Stimulated activated CD8-positive, alpha-beta memory T cell treated with anti-CD3 and anti-CD28 coated beads, Interleukin-15, amount 100 ng/mL, for 24 hours (primary cell): Measurements from ENCODE around the gene HAT1.
"Not testable (repeated sequence)": the region's sequence is repeated elsewhere in the genome, so short reads cannot be mapped to it uniquely, and the experiment has no call there.

ENCODE experiments used
- DNase-seq: peaks from one replicate; pipeline ENCODE4 v3.0.0-alpha.2; 2020; ENCODE audit warnings: low read depth

The HAT1 gene

GRCh38 chr2:171922230-171923022, at the start of gene HAT1:
Gene HAT1, plus strand, starts transcription at chr2:171922461. Its CDS starts 40 bp downstream, at chr2:171922501.
- DNase-seq: peak; percentile 98

GRCh38 chr2:171874517-171874916, 47.7 kb upstream of the HAT1 start:
- no peak for DNase-seq

DNA sequence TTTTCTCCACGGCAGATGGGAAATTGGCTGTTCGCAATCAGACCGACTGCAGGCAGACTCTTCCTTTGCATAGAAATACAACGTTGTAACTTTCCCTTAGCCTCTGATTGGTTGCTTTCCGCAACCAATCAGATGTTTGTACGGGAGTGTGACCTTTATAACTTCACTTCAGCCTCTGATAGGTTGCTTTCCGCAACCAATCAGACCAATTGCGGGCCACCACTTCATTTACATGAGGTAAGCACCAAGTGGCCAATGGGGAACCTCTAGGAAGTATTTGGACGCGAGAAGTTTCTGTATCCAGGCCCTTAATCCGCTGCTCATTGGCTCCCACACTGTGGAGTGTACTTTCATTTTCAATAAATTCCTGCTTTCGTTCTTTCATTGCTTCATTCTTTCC, 47.3 kb upstream of the HAT1 start:
- DNase-seq: no peak

GRCh38 chr2:171878481-171878993, 43.7 kb upstream of the HAT1 start:
- no peak for DNase-seq

GRCh38 chr2:171879865-171880264, 42.4 kb upstream of the HAT1 start:
- DNase-seq: no peak

DNA sequence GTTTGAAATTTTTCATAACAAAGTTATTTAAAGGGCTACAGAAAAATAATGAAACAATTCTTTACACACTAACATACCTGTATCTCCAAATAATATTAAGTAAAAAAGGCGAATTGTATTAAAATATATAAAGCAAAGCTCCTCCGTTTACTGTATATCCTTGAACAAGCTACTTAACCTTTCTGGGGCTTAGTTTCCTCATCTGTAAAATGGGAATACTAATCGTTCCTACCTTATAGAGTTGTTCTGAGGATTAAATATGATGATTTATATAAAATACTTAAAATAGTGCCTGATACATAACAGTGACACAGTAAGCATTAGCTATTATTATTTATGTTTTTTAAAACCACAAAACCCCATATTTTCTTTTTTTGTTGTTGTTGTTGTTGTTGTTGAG, 41.5 kb upstream of the HAT1 start:
- no peak for DNase-seq

- DNase-seq: no peak
These were observed 40.0 kb upstream of the HAT1 start for GRCh38 chr2:171882089-171882769.

DNA sequence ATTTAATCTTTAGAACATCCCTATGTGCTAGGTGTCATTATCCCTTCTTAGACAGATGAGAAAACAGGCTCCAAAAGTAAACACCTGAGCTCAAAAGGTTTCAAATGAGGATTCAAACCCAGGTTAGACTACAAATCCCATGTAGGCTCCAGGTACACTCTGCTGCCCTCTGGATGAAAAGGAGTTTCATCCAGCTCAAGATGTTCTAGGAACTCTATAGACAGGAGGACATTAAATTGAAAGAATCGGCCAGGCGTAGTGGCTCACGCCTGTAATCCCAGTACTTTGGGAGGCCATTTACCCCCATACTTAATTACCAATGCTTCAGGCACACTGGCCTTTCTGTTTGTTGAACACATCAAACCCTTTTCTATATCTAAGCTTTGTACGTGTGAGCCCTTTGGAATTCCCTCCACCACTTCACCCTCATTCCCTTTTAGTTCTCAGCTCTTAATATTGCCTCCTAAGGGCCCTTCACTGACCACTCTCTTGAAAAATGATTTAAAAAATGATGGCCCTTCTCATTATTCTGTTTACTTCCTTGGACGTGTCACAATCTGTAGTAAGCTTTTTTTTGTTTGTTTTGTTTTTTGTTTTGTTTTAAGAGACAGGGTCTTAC, 38.9 kb upstream of the HAT1 start:
- DNase-seq: no peak

DNA sequence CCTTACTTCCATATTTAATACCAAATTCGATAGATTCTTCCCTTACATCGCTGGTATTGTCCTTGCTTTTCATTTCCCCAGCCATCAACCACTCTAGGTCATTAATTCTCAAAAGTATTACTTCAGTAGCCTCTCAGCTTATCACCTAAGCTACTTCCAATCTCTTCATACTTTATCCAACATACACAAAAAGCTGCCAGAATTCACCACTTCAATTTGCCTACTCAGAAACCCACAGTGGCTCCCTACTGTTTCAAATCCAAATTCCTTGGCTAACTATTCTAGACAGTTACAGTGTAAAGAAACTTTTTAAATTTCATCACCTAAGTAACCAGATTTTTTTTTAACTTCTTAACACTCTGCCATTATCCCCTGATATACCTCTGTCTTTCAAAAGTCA, 32.9 kb upstream of the HAT1 start:
- DNase-seq: no peak

- no peak for DNase-seq
These were observed 32.5 kb upstream of the HAT1 start for GRCh38 chr2:171889808-171890207.

- DNase-seq: no peak
These were observed 29.0 kb upstream of the HAT1 start for GRCh38 chr2:171893196-171893823.

DNA sequence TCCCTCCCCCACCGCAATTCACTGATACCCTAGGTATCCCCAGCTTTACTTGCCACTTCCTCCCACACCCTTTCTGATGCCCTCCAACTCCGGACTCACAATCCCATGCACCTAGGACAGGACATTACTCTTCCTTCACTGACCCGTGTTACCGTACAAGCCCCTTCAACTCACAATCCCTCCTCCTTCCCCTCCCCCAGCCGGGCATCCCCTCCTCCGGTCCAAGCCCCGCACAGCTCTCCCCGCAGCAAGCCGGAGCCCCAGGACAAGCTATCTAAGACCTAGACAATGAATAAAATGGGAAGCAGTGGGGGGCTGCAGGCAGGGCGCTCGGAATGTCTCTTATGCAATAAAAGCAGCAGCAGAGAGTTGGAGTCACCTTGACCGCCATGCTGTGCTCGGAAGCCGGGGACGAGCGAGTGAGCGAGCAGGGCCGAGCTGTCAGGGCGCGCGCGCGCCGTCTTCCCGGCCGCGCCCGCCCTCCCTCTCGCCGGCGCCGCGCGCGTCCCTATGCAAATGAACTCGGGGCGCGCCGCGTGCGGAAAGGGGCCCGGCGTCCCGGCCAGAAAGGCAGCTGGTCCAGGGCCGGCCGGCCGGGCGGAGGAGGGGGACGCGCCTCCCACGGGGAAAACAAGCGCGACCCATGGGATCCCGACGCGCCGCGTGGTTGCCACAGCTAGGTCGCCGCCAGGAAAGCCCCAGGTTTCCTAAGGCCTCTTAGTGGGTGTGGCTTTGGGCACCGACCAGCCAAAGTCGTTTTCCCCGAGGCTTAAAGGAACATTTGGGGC, 28.2 kb upstream of the HAT1 start, which contains the start of gene SLC25A12:
SLC25A12 (minus strand) TSS at position 421 of the 788 bp plus-strand sequence; CDS start at position 391, 30 bp downstream.
- peak; percentile 54 for DNase-seq

GRCh38 chr2:171894612-171894947, 27.7 kb upstream of the HAT1 start:
- DNase-seq: no peak

- no peak for DNase-seq
These were observed 26.5 kb upstream of the HAT1 start for GRCh38 chr2:171895786-171896185.

DNA sequence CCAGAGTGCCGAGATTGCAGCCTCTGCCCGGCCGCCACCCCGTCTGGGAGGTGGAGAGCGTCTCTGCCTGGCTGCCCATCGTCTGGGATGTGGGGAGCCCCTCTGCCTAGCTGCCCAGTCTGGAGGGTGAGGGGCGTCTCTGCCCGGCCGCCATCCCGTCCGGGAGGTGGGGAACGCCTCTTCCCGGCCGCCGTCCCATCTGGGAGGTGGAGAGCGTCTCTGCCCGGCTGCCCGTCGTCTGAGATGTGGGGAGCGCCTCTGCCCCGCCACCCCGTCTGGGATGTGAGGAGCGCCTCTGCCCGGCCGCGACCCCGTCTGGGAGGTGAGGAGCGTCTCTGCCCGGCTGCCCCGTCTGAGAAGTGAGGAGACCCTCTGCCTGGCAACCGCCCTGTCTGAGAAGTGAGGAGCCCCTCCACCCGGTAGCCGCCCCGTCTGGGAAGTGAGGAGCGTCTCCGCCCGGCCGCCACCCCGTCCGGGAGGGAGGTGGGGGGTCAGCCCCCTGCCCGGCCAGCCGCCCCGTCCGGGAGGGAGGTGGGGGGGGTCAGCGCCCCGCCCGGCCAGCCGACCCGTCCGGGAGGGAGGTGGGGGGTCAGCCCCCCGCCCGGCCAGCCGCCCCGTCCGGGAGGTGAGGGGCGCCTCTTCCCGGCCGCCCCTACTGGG, 22.5 kb upstream of the HAT1 start:
- DNase-seq: not testable (repeated sequence)

DNA sequence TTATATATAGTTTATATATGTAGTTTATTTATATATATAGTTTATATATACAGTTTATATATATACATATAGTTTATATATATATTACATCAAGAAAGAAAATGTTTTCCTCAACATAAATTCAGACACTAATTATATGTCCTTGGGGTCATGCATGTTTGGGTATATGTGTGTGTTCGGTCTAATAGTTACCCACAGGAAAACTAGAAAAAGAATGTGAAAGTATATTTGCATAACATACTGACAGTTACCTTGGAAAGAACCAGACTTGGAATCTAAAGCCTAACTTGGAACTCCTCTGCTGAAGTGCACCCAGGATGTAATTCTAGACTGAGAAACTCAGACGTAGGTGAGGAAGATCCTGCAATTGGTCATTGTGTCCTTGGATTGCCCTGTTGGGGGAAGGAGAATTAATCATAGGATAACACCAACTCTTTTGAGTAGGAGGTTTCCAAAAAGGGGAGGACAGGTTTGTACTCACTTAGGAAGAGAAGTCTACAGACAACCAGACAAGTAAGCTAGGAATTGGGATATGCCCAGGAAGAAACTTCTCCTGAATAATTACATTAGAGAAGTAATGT, 19.3 kb upstream of the HAT1 start:
- DNase-seq: no peak

DNA sequence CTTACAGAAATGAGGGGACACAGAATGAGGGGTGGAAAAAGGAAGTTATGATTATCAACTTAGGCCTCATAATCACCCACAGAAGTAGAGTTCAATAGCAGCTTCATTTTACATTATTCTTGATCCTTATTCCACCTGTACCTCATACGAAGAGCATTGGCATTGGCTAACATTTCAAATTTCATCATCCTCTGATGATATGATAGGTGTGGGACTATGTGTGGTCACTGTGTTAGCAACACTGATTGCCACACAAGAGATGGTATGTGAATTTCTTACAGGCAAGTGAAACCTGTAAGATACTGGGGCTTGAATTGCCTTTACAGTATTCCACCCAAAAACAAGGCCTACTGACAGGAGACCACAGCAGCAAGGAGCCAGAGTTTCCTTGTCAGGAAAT, 14.0 kb upstream of the HAT1 start:
- no peak for DNase-seq

- DNase-seq: no peak
These were observed 13.0 kb upstream of the HAT1 start for GRCh38 chr2:171909266-171909665.

GRCh38 chr2:171910494-171910893, 11.8 kb upstream of the HAT1 start:
- no peak for DNase-seq

GRCh38 chr2:171913517-171913916, 8.7 kb upstream of the HAT1 start:
- no peak for DNase-seq

GRCh38 chr2:171919453-171919852, 2.8 kb upstream of the HAT1 start:
- no peak for DNase-seq
